SK-N-SH (cell line): Measurements from ENCODE around the gene YWHAH. TPM values are rescaled to one million over a fixed set of nuclear protein-coding genes. Genes with fewer than 3 reads are reported as not detected.

ENCODE experiments used
- CTCF ChIA-PET: fragments of 300-600, 350-600 bp; formaldehyde crosslinking; extraction: SDS; loops from one replicate; lab custom pipeline; 2021; lab: Yijun Ruan, JAX
- POLR2A ChIA-PET: fragments of 350-600 bp; sonication (Branson Sonifier 250); formaldehyde crosslinking; extraction: SDS; loops from one replicate; lab custom pipeline; 2020; ENCODE audit warnings: antibody characterized with exemption, inconsistent platforms; lab: Yijun Ruan, JAX
- DNase-seq: peaks from one replicate; pipeline ENCODE4 v3.0.0; 2012
- H2AFZ ChIP-seq: fragments of 200-600 bp; sonication (generic); 2 replicates; pipeline ENCODE4 v1.8.1; 2016; ENCODE audit warnings: antibody characterized with exemption, mild to moderate bottlenecking, low read depth
- H3F3A ChIP-seq: fragments of 200-600 bp; sonication (generic); replicated peaks from 2 replicates; pipeline ENCODE3; 2016; ENCODE audit warnings: antibody characterized with exemption, mild to moderate bottlenecking; ENCODE audit not compliant: insufficient read depth
- H3K27ac ChIP-seq, 2 experiments: fragments of 200-500 bp in 1 of 2; fragments of 200-600 bp in 1 of 2; sonication (Bioruptor generic) in 1 of 2; sonication (generic), shearing (Covaris generic) in 1 of 2; 2 replicates each; pipeline versions ENCODE4 v1.5.1 to v1.6.1; 2014 to 2016; ENCODE audit warnings: low read depth in 2 of 2, inconsistent platforms in 1 of 2, low read length in 1 of 2, mild to moderate bottlenecking in 1 of 2, mixed read lengths in 1 of 2
- H3K27me3 ChIP-seq: fragments of 200-600 bp; sonication (generic), shearing (Covaris generic); 2 replicates; pipeline ENCODE4 v1.6.1; 2016; ENCODE audit warnings: mixed run types; ENCODE audit not compliant: insufficient read depth
- H3K36me3 ChIP-seq, 2 experiments: fragments of 200-500 bp in 1 of 2; fragments of 200-600 bp in 1 of 2; sonication (Bioruptor generic) in 1 of 2; sonication (generic) in 1 of 2; replicated peaks in 1 of 2; 2 replicates each; pipeline versions ENCODE3 to v1.5.1; 2014 to 2016; ENCODE audit warnings: low read length in 1 of 2, mild to moderate bottlenecking in 1 of 2; ENCODE audit not compliant: insufficient read depth in 2 of 2, control insufficient read depth in 1 of 2
- H3K4me1 ChIP-seq, 2 experiments: fragments of 200-500 bp in 1 of 2; fragments of 200-600 bp in 1 of 2; sonication (Bioruptor generic) in 1 of 2; sonication (generic), shearing (Covaris generic) in 1 of 2; 2 replicates each; pipeline versions ENCODE4 v1.5.1 to v1.6.1; 2014 to 2016; ENCODE audit warnings: low read depth in 1 of 2, low read length in 1 of 2, mixed run types in 1 of 2; ENCODE audit not compliant: insufficient read depth in 2 of 2, control insufficient read depth in 1 of 2
- H3K4me2 ChIP-seq: fragments of 200-600 bp; sonication (generic), shearing (Covaris generic); 2 replicates; pipeline ENCODE4 v1.6.1; 2017; ENCODE audit warnings: mixed run types
- H3K4me3 ChIP-seq, 2 experiments: fragments of 200-500 bp in 1 of 2; fragments of 200-600 bp in 1 of 2; sonication (Bioruptor generic) in 1 of 2; sonication (generic), shearing (Covaris generic) in 1 of 2; 2 replicates each; pipeline versions ENCODE4 v1.5.1 to v1.8.1; 2014 to 2016; ENCODE audit warnings: low read depth in 2 of 2, inconsistent platforms in 1 of 2, low read length in 1 of 2, mild to moderate bottlenecking in 1 of 2, mixed read lengths in 1 of 2, moderate library complexity in 1 of 2
- H3K79me2 ChIP-seq: fragments of 200-600 bp; sonication (generic); 2 replicates; pipeline ENCODE4 v1.8.1; 2017; ENCODE audit warnings: mild to moderate bottlenecking; ENCODE audit not compliant: insufficient read depth
- H3K9ac ChIP-seq: fragments of 200-600 bp; sonication (generic); 2 replicates; pipeline ENCODE4 v1.6.1; 2017; ENCODE audit warnings: mixed run types
- H3K9me2 ChIP-seq: fragments of 200-600 bp; sonication (generic); 2 replicates; pipeline ENCODE4 v1.6.1; 2017; ENCODE audit warnings: mixed run types
- H3K9me3 ChIP-seq: fragments of 200-600 bp; sonication (generic); 2 replicates; pipeline ENCODE4 v1.6.1; 2017; ENCODE audit warnings: mixed run types, mild to moderate bottlenecking, moderate library complexity
- H4K20me1 ChIP-seq: fragments of 200-600 bp; sonication (generic); 2 replicates; pipeline ENCODE4 v1.6.1; 2017; ENCODE audit warnings: mild to moderate bottlenecking, mixed run types; ENCODE audit not compliant: insufficient read depth
- CHD2 ChIP-seq: fragments of 150-350 bp; IDR thresholded peaks from 2 replicates; pipeline ENCODE4 v1.6.1; 2018; ENCODE audit warnings: low read length; ENCODE audit not compliant: partially characterized antibody
- GATA2 ChIP-seq: sonication (generic); formaldehyde crosslinking; IDR thresholded peaks from 2 replicates; pipeline ENCODE4 v1.5.0; 2020; ENCODE audit warnings: mild to moderate bottlenecking, missing genetic modification reagents
- IRF3 ChIP-seq: fragments of 150-350 bp; IDR thresholded peaks from 2 replicates; pipeline ENCODE4 v1.6.1; 2016; ENCODE audit warnings: mild to moderate bottlenecking, low read depth, low read length
- NRF1 ChIP-seq: IDR thresholded peaks from 2 replicates; pipeline ENCODE4 v1.6.1; 2012; ENCODE audit warnings: low read depth, mild to moderate bottlenecking, low read length
- PBX3 ChIP-seq: IDR thresholded peaks from 2 replicates; pipeline ENCODE4; 2012
- TEAD4 ChIP-seq: IDR thresholded peaks from 2 replicates; pipeline ENCODE4 v1.4.0; 2012; ENCODE audit warnings: mild to moderate bottlenecking, borderline replicate concordance; ENCODE audit not compliant: insufficient read depth
- USF1 ChIP-seq: IDR thresholded peaks from 2 replicates; pipeline ENCODE4 v1.4.0; 2012; ENCODE audit warnings: low read depth, borderline replicate concordance
- YY1 ChIP-seq: IDR thresholded peaks from 2 replicates; pipeline ENCODE4 v1.4.0; 2012; ENCODE audit warnings: low read depth, mild to moderate bottlenecking
- WGBS: methylation state at CpG from one replicate; pipeline ENCODE4 v1.1.6; 2017; ENCODE audit warnings: low lambda C conversion rate; 5-methylcytosine and 5-hydroxymethylcytosine counted together
- polyA plus RNA-seq, 3 experiments: library from polyadenylated mRNA; depleted of rRNA; stranded (reverse); fragments of >200 nt; gene quantifications; 2 replicates each; pipeline ENCODE4 v1.2.3, GENCODE V29; 2012

The YWHAH gene
- polyA plus RNA-seq, 1 of the 3 experiments (the other 2 are of a cell fraction): 102 TPM

- no peak overlapping the region for H3K9ac ChIP-seq
- no peaks in the 10 kb centered on the region for H3K9me2 ChIP-seq
- H3F3A ChIP-seq: no peaks in the 10 kb centered on the region
- no peak overlapping the region for H3K4me2 ChIP-seq
- no peaks in the 10 kb centered on the region for H3K27me3 ChIP-seq
- H3K9me3 ChIP-seq: no peaks in the 10 kb centered on the region
- CTCF ChIA-PET: interaction anchor here (1.2 to 1.5 kb wide), 2 partner anchors 27 to 50 kb away, joined by 3 to 4 read pairs; no protein-coding TSS in a partner anchor
- WGBS: 97% methylated on average over 3 of the region's 3 CpGs
- no peaks in the 10 kb centered on the region for H3K79me2 ChIP-seq
- no peak for DNase-seq
- H2AFZ ChIP-seq: no peak overlapping the region
- H4K20me1 ChIP-seq: no peaks in the 10 kb centered on the region
- TF ChIP-seq CHD2 (no peak), IRF3 (no peak), USF1 (no peak)
- TF ChIP-seq, all 33 proteins: peak for 0
- Histone ChIP-seq H3K4me3 (no peak overlapping the region), H3K4me1 (peaks cover 0 to 9% of the 10 kb centered on the region in 2 experiments; a peak in 1 of 4 replicates), H3K36me3 (no peaks in the 10 kb centered on the region), H3K27ac (no peak overlapping the region)
- POLR2A ChIA-PET: interaction anchor here (1.4 kb wide), 1 partner anchor 16 kb away, joined by 4 read pairs; no protein-coding TSS in a partner anchor
Observed at GRCh38 chr22:31920306-31920705, 24.0 kb upstream of the YWHAH start.

- ChIA-PET POLR2A (no interaction called here), CTCF (interaction anchor here (1.2 kb wide), 1 partner anchor 26 kb away, joined by 3 read pairs; no protein-coding TSS in a partner anchor)
- TF ChIP-seq PBX3 (no peak), YY1 (no peak)
- no peaks in the 10 kb centered on the region for H4K20me1 ChIP-seq
- H3K4me2 ChIP-seq: no peak overlapping the region
- no peaks in the 10 kb centered on the region for H3K79me2 ChIP-seq
- no peak overlapping the region for H2AFZ ChIP-seq
- H3K27ac ChIP-seq: no peak overlapping the region
- DNase-seq: no peak
- 92% methylated on average over 3 of the region's 3 CpGs for WGBS
- H3K4me1 ChIP-seq: peaks cover 0 to 15% of the 10 kb centered on the region in 2 experiments; a peak in 1 of 4 replicates
- H3K9me2 ChIP-seq: no peaks in the 10 kb centered on the region
- no peaks in the 10 kb centered on the region for H3K27me3 ChIP-seq
- H3K4me3 ChIP-seq: no peak overlapping the region
- H3F3A ChIP-seq: no peaks in the 10 kb centered on the region
- H3K36me3 ChIP-seq: no peaks in the 10 kb centered on the region
- H3K9me3 ChIP-seq: no peaks in the 10 kb centered on the region
- H3K9ac ChIP-seq: no peak overlapping the region
Observed at GRCh38 chr22:31921106-31921505, 23.2 kb upstream of the YWHAH start.

- no peak overlapping the region for H3K9ac ChIP-seq
- no peaks in the 10 kb centered on the region for H3K36me3 ChIP-seq
- H3K4me3 ChIP-seq: no peak overlapping the region
- H3K27ac ChIP-seq: no peak overlapping the region
- ChIA-PET CTCF (no interaction called here), POLR2A (no interaction called here)
- no peak overlapping the region for H2AFZ ChIP-seq
- H3F3A ChIP-seq: no peaks in the 10 kb centered on the region
- H3K4me2 ChIP-seq: no peak overlapping the region
- no peak for TF ChIP-seq NRF1
- TF ChIP-seq GATA2 (CRISPR knock-in tag): no peak
- no peak for TF ChIP-seq CHD2
- TF ChIP-seq TEAD4: no peak
- DNase-seq: no peak
- H3K4me1 ChIP-seq: peaks cover 0 to 27% of the 10 kb centered on the region in 2 experiments; a peak in 1 of 4 replicates
- 89% methylated on average over 6 of the region's 6 CpGs for WGBS
- no peaks in the 10 kb centered on the region for H4K20me1 ChIP-seq
- H3K9me3 ChIP-seq: no peaks in the 10 kb centered on the region
- no peaks in the 10 kb centered on the region for H3K27me3 ChIP-seq
- H3K79me2 ChIP-seq: no peaks in the 10 kb centered on the region
- no peaks in the 10 kb centered on the region for H3K9me2 ChIP-seq
Observed at GRCh38 chr22:31922534-31922933, 21.8 kb upstream of the YWHAH start.
